HEK293 (cell line): Measurements from ENCODE around the gene MTHFSD.

Experiments
- ZBTB7A ChIP-seq: fragments of 450-650 bp; formaldehyde crosslinking; IDR thresholded peaks from 2 replicates; pipeline ENCODE4 v1.5.1; 2016; ENCODE audit warnings: low read depth, missing biosample characterization, missing genetic modification characterization
- ZNF398 ChIP-seq: fragments of 450-650 bp; formaldehyde crosslinking; IDR thresholded peaks from 2 replicates; pipeline ENCODE4 v1.5.1; 2017; ENCODE audit warnings: missing biosample characterization, missing genetic modification characterization
- ZNF561 ChIP-seq: fragments of 450-650 bp; IDR thresholded peaks from 2 replicates; pipeline ENCODE4 v1.5.1; 2018; ENCODE audit warnings: missing biosample characterization, missing genetic modification characterization, borderline replicate concordance
- ZNF704 ChIP-seq: fragments of 450-650 bp; formaldehyde crosslinking; IDR thresholded peaks from 2 replicates; pipeline ENCODE4 v1.5.1; 2016; ENCODE audit warnings: missing biosample characterization, missing genetic modification characterization
- ZNF747 ChIP-seq: fragments of 450-650 bp; formaldehyde crosslinking; IDR thresholded peaks from 2 replicates; pipeline ENCODE4 v1.5.1; 2016; ENCODE audit warnings: missing biosample characterization, missing genetic modification characterization
- ZNF76 ChIP-seq: fragments of 450-650 bp; formaldehyde crosslinking; IDR thresholded peaks from 2 replicates; pipeline ENCODE4; 2016; ENCODE audit warnings: low read depth, missing biosample characterization, missing genetic modification characterization, borderline replicate concordance
- TF ChIP-seq, protein P1 (sequence below): fragments of 450-650 bp; formaldehyde crosslinking; IDR thresholded peaks from 2 replicates; pipeline ENCODE4 v1.5.1; 2016; ENCODE audit warnings: missing biosample characterization, missing genetic modification characterization

- TF ChIP-seq, protein P1, sequence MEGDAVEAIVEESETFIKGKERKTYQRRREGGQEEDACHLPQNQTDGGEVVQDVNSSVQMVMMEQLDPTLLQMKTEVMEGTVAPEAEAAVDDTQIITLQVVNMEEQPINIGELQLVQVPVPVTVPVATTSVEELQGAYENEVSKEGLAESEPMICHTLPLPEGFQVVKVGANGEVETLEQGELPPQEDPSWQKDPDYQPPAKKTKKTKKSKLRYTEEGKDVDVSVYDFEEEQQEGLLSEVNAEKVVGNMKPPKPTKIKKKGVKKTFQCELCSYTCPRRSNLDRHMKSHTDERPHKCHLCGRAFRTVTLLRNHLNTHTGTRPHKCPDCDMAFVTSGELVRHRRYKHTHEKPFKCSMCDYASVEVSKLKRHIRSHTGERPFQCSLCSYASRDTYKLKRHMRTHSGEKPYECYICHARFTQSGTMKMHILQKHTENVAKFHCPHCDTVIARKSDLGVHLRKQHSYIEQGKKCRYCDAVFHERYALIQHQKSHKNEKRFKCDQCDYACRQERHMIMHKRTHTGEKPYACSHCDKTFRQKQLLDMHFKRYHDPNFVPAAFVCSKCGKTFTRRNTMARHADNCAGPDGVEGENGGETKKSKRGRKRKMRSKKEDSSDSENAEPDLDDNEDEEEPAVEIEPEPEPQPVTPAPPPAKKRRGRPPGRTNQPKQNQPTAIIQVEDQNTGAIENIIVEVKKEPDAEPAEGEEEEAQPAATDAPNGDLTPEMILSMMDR (tag by site-specific recombination), result peak; percentile 88
- TF ChIP-seq ZNF747 (tag by site-specific recombination) (no peak), ZNF704 (no peak), ZBTB7A (tag by site-specific recombination) (no peak), ZNF76 (tag by site-specific recombination) (no peak), ZNF398 (tag by site-specific recombination) (no peak), ZNF561 (tag by site-specific recombination) (no peak)
Observed at GRCh38 chr16:86517652-86518258, 37.3 kb downstream of the MTHFSD start.
